Coronary artery (tissue), 2 donors: Measurements from ENCODE around the gene KLHL7.
"Not testable (repeated sequence)": the region's sequence is repeated elsewhere in the genome, so short reads cannot be mapped to it uniquely, and the experiment has no call there.

Experiments used
- DNase-seq: peaks from one replicate; pipeline ENCODE4 v3.0.0-alpha.2; 2017; ENCODE audit warnings: low spot score
- H3K27ac ChIP-seq, 2 donors: fragments of 200-600 bp; sonication (generic); one replicate each; pipeline ENCODE4 v1.5.1; 2016 to 2019
- H3K4me3 ChIP-seq: fragments of 200-600 bp; sonication (generic); 2 replicates; pipeline ENCODE4 v1.5.1; 2016; ENCODE audit warnings: mild to moderate bottlenecking, moderate library complexity
- CTCF ChIP-seq: fragments of 200-600 bp; sonication (generic); IDR thresholded peaks from one replicate; pipeline ENCODE4 v1.5.1; 2019; ENCODE audit warnings: antibody characterized with exemption

Gene KLHL7

GRCh38 chr7:23121165-23121564, 15.6 kb downstream of the KLHL7 start:
- no peak overlapping the region for H3K27ac ChIP-seq

GRCh38 chr7:23123007-23123406, 17.4 kb downstream of the KLHL7 start:
- DNase-seq, result no peak
- Histone ChIP-seq H3K4me3 (no peak overlapping the region), H3K27ac (no peak overlapping the region)
- no peak for TF ChIP-seq CTCF

More at GRCh38 chr7:23121165-23121564, 15.6 kb downstream of the KLHL7 start:
- DNase-seq, result no peak
- no peak for TF ChIP-seq CTCF
- H3K4me3 ChIP-seq, result no peak overlapping the region

- no peak overlapping the region for H3K27ac ChIP-seq
- no peak for DNase-seq
- no peak overlapping the region for H3K4me3 ChIP-seq
- no peak for TF ChIP-seq CTCF
Measured at GRCh38 chr7:23123465-23123864, 17.9 kb downstream of the KLHL7 start.

- TF ChIP-seq CTCF, result no peak
- no peak for DNase-seq
- no peak overlapping the region for H3K4me3 ChIP-seq
- no peak overlapping the region for H3K27ac ChIP-seq
Measured at GRCh38 chr7:23129036-23129435, 23.5 kb downstream of the KLHL7 start.

- DNase-seq, H3K4me3 ChIP-seq, H3K27ac ChIP-seq: not testable (repeated sequence)
Measured at GRCh38 chr7:23131799-23132198, 26.2 kb downstream of the KLHL7 start.

- no peak for TF ChIP-seq CTCF
- Histone ChIP-seq H3K27ac (no peak overlapping the region), H3K4me3 (no peak overlapping the region)
- no peak for DNase-seq
Measured at GRCh38 chr7:23133797-23134196, 28.2 kb downstream of the KLHL7 start.

GRCh38 chr7:23135755-23136154, 30.2 kb downstream of the KLHL7 start:
- DNase-seq, result no peak
- H3K4me3 ChIP-seq, result no peak overlapping the region
- no peak for TF ChIP-seq CTCF
- no peak overlapping the region for H3K27ac ChIP-seq

GRCh38 chr7:23136216-23136615, 30.6 kb downstream of the KLHL7 start:
- no peak for TF ChIP-seq CTCF
- Histone ChIP-seq H3K27ac (no peak overlapping the region), H3K4me3 (no peak overlapping the region)
- no peak for DNase-seq
